Activated CD4-positive, CD25-positive, alpha-beta regulatory T cell treated with anti-CD3 and anti-CD28 coated beads, Interleukin-2, amount 50 U/mL, for 16 hours (primary cell): ENCODE results near the gene PRM1.
"Not testable (repeated sequence)": the region's sequence is repeated elsewhere in the genome, so short reads cannot be mapped to it uniquely, and the experiment has no call there.

Source experiments
- DNase-seq: peaks from one replicate; pipeline ENCODE4 v3.0.0-alpha.2; 2020; ENCODE audit warnings: low read depth, low spot score

Gene PRM1

DNA sequence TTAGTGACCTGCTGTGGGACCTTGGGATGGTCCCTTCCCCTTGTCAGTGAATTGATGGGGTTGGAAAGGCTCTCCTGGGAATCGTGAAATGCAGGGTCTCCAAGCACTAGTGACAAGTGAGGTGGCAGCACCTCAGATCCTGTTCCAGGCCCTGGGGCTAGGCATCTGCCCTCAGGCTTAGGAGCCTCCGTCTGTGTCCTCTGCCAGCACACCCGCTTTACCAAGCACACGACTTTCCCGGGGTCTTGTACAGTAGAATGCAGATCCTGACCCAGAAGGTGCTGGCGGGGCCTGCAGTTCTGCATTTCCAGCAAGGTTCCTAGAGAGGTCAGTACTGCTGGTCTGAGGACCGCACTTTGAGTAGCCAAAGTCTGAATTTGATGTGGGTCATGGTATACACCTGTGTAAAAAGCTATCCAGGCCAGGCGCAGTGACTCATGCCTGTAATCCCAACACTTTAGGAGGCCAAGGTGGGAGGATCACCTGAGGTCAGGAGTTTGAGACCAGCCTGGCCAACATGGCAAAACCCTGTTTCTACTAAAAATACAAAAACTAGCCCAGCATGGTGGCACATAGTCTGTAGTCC is 33.3 kb upstream of the PRM1 start:
- no peak for DNase-seq

DNA sequence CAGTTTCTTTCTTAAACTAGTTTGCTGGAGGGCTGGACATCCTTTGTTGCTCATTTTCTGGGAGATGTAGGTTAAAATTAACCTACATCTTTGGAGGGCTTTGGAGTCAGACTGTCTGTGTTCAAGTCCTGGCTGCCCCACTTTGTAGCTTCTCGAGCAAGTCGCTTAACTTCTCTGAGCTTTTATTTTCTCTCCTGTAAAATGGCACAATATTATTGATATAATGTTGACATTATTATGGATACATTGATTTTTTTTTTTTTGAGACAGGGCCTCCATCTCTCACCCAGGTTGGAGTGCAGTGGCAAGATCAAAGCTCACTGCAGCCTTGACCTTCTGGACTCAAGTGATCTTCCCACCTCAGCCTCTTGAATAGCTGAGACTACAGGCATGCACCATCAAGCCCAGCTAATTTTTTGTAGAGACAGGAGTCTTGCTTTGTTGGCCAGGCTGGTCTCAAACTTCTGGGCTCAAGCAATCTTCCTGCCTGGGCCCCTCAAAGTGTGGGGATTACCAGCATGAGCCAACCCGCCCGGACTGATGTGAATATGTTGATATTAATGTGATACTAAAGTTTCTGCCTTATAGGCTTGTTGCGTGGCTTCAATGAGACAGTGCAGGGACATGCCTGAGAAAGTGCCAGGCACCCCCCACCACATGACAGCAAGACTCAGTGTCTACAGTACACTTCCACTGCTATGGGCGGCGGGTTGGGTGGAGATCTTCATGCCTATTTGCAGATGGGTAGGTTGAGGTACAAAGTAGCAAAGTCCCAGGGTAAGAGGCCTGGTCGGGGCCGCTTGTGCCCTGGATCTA is 32.6 kb upstream of the PRM1 start:
- DNase-seq, result no peak

DNA sequence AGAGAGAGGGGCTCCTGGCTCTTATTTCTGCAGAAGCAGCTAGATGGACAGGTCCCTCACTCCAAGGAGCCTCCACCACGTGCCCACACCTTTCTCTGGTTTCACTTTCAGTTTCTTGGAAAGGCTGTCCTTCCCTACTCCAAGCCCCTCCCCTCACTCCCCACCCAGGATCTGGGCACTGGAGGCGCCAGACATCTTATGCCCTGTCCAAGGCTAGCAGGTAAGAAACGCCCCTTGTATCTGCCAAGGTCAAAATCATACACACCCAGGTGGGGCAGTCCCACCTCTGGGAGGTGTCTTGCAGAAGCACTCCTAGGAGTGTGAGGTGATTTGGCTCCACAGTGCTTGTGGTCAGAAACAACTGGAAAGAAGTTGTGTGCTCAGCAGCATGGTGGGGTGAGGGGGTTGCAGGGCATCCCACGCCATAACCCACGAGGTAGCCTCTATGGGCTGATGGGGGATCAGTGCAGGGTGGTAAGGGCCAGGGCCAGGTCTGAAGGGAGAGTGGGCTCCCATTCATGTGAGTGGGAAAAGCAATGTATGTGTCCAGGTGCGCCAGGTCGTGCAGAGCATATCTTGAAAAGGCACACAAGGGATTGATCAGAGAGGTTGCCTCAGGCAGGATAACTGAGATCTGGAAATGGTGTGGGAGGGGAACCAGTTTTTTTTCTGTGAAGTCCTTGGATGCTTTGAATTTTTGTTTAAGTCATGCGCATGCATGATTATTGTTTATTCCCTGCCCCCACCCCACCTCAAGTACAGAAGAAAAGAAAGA is 31.8 kb upstream of the PRM1 start:
- no peak for DNase-seq

DNA sequence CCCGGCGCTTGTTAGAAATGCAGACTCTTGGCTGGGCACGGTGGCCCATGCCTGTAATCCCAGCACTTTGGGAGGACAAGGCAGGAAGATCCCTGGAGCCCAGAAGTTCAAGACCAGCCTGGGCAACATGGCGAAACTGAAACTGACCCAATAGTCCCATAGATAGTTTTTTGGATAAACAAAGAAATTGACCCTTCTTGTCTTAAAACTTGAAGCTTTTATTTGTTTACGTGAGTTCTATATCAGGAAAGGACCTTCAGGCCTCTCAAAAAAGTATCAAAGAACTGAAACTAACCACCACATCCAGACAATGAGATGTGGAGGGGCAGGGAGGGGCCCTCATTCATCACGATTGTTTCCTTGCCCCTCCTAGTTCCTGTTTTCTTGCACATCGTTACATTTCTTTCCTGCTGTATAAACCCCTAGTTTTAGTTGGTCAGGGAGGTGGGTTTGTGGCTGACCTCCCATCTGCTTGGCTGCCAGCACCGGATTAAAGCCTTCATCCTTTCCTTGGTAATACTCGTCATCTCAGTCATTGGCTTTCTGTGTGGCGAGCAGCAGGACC is 29.9 kb upstream of the PRM1 start:
- no peak for DNase-seq

DNA sequence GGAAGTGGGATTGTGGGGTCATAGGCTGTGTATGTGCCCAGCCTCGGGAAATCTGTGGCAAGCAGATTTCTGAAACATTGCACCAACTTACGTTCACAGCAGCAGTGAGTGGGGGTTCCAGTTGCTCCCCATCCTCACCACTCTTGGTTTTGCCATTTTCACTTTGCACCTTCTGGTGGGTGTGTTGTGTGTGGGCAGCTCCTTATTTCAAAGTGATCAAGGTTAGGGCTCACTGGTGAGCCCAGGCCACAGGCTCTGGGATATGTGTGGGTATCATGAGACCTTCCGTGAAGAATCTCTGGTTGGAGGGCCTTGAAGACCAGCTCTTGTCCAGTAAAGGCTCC is 29.5 kb upstream of the PRM1 start:
- no peak for DNase-seq

DNA sequence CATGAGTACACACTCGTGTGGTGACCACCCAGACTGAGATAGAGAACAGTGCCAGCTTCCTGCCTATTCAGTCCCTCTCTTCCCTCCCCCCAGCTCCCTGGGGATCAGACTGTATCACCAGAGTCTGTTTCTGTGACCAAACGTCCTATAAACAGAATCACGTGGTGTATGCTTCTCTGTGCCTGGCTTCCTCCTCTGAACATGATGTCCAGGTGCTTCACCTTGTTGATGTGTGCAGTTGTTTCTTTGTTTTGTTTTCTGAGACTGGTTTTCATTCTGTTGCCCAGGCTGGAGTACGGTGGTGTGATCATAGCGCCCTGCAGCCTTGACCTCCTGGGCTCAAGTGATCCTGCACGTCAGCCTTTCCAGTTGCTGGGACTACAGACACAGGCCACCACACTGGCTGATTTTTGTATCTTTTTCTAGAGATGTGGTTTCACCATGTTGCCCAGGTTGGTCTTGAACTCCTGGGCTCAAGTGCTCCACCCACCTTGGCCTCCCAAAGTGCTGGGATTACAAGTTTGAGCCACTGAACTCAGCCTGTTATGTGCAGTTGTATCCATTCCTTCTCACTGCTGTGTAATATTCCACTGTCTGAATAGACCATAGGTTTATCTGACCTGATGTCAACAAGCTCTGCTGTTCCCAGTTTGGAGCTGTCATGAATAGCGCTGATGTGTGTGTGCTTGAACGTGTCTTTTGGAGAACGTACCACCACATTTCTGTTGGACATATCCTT is 28.9 kb upstream of the PRM1 start:
- no peak for DNase-seq

DNA sequence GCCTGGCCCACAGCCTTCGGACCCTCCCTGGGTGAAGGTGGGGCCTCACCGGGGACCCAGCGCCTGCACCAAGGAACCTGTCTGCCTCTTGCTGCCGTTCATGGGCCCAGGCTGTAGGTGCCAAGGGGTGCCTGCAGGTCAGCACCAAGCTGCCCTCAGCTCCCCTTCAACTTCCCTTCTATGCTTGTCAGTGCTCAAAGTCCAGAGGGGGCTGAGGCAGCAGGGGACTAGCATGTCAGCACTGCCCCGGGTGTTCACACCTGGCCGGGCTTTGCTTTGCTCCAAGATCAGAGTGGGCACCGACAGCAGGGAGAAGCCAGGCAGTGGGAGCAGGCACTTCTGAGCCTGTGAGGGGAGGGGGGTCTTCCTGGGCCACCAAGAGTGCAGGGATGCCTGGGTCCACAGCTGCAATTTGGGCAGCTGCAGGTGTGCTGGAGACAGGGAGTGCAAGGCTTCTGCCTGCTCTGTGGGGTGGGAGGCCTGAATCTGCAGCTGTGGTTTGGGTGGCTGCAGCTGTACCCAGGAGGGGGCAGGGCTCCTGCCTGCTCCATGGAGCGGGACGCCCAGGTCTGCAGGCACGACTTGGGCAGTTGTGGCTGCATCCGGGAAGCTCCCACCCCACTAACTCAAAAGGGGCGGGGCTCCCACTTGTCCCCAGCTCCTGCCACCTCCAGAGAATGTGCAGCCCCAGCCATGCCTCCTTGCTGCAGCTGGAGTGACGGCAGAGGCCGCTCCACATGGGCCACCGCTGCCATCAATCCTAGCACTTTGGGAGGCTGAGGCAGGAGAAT is 27.6 kb upstream of the PRM1 start:
- no peak for DNase-seq

DNA sequence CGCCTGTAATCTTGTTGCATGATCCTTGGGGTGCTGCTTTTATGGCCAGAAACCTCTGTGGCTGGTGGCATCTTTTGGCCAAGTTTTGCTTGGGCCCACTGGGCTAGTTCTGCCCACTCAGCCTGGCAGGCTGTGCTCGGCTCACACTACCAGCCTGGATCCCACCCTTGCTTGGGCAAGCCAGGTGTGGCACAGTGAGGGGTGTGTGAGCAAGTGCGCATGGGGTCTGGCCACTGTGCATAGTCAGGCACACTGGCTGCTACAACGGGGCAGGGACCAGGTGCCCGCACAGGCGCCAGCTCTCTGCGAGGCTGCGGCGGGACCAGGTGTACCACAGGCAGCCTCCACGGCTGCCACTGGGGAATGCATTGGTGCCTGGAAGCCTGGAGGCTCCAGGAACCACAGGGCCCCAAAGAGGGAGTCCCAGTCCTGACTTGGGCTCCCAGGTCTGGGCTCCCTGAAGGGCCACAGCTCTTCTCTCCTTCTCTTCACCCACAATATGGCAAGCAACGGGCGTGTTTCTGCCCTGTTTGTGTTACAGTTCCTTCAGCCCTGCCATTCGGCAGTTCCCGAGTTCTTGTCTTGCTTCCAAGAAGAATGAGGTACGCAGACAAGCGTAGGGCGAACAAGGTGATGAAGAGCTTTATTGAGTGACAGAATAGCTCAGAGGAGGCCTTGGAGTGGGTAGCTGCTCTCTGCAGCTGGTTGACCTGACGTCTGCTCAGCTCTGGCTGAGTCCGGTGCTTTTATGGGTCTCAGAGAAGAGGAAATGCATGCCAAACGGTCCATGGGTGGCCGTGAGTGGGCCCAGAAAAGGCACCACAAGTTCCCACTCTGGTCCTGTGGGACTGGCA is 26.7 kb upstream of the PRM1 start:
- DNase-seq, result no peak

DNA sequence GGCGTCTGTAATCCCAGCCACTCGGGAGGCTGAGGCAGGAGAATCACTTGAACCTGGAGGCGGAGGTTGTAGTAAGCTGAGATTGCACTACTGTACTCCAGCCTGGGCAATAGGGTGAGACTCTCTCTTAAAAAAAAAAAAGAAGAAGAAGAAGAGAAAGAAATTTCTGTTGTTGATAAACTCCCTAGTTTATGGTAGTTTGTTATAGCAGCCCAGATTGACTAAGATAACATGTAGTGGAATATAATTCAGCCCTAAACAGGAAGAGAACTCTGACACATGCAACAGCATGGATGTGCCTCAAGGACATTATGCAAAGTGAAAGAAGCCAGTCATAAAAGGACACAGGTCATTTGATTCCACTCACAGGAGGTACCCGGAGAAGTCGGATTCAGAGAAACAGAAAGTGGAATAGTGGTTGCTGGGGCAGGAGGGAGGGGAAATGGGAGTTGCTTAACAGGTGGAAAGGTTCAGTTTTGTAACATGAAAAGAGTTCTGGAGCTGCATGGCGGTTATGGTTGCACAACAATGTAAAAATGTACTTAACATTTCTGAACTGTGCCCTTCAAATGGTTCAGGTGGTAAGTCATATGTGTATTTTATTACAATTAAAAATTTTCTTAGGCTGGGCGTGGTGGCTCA is 26.0 kb upstream of the PRM1 start:
- no peak for DNase-seq

DNA sequence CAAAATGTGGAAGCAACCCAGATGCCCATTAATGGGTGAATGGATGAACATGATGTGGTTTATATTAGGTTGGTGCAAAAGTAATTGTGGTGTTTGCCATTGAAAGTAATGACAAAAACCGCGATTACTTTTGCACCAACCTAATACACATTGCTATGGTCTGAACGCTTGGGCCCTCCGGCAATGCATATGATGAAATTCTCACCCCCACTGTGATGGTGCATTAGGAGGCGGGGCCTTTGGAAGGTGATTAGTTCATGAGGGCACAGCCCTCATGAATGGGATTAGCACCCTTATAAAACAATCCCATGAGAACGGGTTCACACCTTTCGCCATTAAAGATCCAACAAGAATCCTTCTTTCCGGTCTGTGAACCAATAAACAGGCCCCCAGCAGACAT is 25.3 kb upstream of the PRM1 start:
- DNase-seq, result no peak

DNA sequence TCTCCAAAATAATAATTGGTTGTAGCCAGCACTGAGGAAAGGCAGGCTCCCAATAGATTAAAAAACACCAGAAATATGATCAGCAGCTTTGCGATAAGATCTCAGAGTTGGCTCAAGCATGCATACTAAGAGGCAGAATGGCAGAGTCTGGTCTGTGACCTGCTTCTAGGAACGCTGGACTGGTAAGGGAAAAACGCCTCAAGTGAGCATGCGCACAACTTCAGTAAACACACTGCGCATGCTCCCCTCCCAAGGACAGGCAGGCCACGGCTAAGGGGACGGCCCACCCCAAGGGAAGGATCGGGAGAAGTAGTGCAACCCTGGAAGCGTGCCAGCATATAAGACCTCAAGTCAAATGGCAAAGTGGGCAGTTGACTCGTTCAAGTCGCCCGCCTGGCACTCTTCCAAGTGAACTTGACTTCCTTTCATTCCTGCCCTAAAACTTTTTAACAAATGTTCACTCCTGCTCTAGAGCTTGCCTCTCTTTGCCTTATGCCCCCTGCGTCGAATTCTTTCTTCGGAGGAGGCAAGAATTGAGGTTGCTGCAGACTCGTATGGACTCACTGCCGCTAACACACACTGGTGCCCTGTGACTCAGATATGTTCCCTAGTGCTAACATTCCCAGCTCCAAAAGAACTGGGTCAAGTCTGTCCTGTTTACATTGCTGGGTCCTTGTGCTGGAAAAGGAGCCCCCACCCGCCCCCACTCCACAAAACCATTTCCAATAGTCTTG is 22.4 kb upstream of the PRM1 start:
- DNase-seq, result no peak

DNA sequence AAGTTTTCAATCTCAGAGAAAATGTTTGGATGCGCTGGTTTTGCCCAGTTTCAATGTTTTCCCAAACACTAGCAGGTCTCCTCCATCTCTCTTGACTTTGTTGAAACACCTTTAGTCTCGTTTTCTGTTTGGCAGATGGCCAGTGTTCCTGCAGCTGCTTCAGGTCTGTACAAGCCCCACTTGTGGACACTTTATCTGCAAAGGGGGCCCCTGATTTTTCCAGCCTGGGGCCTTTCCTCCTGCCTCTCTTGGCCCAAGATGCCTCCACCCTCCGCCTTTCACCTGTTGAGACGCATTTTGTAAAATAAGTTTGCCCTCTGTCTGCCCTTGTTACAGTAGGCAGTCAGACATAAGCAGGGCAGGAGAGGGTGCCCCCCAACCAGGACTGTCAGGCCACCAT is 21.8 kb upstream of the PRM1 start:
- no peak for DNase-seq

DNA sequence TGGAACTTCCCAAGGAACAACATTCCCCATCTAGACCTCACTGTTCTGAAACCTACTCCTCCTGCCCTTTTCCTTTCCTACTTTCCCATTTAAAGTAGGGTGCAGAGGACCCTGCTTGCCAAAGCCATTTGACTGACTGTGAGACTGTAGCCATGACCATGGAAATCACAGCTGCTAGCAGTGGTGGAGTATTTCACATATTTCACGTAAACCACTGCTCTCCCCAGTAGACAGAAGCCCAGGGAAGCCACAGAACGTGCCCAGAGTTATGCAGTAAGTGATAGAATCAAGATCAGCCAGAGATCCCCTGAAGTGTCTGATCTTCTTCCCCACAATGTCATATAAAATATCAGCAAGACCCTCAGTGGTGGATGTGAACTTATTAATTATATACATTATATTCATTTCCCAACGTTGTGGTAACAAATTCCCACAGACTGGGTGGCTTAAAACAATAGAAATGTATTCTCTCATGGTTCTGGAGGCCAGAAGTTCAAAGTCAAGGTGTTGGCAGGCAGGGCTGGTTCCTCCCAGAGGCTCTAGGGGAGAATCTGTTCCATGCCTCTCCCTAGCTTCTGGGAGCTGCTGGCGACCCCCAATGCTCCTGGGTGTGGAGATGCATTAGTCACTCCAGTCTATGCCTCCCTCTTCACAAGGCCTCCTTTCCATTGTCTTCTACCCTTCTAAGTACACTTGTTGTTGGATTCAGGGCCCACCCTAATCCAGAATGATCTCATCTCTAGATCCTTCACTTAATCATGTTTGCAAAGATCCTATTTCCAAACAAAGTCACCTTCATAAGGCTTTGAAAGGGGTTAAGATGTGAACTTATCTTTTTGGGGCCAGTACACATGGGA is 20.7 kb upstream of the PRM1 start:
- no peak for DNase-seq

DNA sequence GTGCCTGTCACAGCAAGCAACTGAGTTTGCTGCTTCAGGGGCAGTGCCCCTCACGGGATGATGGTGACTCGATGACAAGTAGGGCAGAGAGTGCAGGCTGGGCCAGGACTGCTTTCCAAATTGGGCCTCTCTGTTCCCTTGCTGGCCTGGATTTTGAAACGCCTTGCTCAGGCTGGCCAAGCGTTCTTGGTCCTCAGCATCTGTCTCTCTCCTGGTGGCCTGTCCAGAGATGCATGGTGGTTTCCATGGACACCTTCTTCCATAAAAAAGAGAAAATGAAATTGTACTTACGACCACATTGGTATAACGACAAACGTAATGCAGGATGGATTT is 19.4 kb upstream of the PRM1 start:
- DNase-seq, result no peak

DNA sequence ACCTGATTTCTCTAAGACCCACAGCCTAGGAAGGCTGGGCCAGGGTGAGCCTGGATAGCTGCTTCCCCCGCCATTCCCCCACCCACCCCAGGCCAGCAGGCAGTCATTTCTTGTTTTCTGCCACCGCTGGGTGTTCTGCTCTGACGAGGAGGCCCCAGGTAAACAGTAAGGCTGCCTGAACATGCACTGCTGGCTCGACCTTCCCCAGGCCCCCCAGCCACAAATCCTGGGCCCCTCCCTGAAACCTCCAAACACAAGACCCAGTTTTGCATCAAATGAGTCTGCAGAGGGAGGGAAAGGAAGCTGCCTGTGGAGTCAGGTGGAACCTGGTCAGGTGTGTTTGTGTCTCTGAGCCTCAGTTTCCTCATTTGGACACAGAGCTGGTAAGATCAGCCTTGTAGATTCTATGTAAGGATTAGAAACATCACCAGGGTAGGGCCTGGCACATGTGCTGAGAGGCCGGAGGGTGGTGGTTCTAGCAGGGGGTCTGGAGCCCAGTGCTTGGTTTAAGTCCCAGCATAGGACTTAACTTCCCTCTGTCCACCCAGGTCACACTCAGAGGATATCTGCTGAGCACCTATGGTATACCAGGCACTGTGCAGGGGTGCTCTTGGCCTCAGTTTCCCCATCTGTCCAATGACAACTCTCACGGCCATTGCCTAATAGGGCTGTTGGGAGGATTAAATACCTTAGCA is 18.9 kb upstream of the PRM1 start:
- no peak for DNase-seq

DNA sequence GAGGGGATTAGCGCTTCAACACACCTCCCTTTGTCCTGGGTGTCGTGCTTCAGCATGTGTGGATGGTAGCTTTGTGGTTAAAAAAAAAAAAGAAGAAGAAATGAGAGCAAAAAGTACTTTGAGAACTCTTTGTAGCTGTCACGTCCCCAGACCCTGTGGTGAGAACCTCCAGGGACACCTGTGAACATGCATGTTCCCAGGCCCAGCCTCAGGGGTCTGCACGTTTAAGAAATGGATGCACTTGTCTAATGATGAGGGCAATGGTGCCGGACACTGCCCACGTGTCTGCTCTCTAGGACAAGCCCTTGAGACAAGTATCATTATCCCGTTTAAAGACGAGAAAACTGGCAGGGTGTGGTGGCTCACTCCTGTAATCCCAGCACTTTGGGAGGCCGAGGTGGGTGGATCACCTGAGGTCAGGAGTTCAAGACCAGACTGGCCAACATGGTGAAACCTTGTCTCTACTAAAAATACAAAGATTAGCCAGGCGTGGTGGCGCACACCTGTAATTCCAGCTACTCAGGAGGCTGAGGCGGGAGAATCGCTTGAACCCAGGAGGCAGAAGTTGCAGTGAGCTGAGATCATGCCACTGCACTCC is 17.9 kb upstream of the PRM1 start:
- not testable (repeated sequence) for DNase-seq
